ENCODE data around the gene FOXJ3. TPM values are rescaled to one million over a fixed set of nuclear protein-coding genes. Genes with fewer than 3 reads are reported as not detected.

The FOXJ3 gene
- total RNA-seq, 1 donor from 2014 or later, result 76.4 TPM

DNA sequence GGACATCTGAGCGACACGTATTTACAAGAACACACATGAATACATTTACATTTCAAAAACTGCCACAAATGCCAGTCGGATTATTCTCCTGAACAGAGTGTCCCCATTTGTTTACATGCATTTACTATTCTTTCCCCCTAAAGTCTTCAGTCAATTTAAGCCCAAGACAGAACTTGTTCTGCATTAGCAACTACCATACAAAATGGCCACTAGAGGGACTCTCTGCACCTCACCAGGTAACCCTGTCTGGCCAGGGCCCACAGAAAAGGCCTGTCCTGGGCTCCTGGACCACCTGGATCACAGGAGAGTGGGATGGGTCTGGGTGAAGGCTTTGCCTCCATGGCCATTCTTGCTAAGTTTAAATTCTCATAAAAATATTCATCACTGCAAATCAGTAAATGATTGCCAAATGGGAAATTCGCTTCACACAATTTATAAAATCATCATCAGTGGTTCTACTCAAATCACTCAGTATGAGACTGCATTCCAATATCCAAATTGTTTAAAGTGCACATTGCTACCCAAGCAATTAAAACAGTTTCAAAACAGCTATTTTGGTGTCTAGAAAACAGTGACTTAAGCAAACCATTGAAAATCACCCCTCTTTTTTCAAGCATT is 158.0 kb downstream of the FOXJ3 start:
- intact Hi-C loops (cut with DNase I), result no loop called here
- ATAC-seq (peak; percentile 29), DNase-seq (ENCODE audit: low spot score) (no peak)

GRCh38 chr1:42175314-42176054 is 159.6 kb downstream of the FOXJ3 start:
- no peak for DNase-seq (ENCODE audit: low spot score)
- intact Hi-C loops (cut with DNase I), result no loop called here
- ATAC-seq, result no peak

GRCh38 chr1:42173961-42174735 is 160.9 kb downstream of the FOXJ3 start:
- DNase-seq (ENCODE audit: low spot score) (no peak), ATAC-seq (no peak)
- intact Hi-C loops (cut with DNase I), result no loop called here

GRCh38 chr1:42173155-42173933 is 161.7 kb downstream of the FOXJ3 start:
- DNase-seq (ENCODE audit: low spot score) (peak; percentile 78), ATAC-seq (peak; percentile 69)
- intact Hi-C loops (cut with DNase I), result no loop called here

GRCh38 chr1:42172381-42173133 is 162.5 kb downstream of the FOXJ3 start:
- ATAC-seq (peak; percentile 22), DNase-seq (ENCODE audit: low spot score) (no peak)
- intact Hi-C loops (cut with DNase I), result no loop called here

DNA sequence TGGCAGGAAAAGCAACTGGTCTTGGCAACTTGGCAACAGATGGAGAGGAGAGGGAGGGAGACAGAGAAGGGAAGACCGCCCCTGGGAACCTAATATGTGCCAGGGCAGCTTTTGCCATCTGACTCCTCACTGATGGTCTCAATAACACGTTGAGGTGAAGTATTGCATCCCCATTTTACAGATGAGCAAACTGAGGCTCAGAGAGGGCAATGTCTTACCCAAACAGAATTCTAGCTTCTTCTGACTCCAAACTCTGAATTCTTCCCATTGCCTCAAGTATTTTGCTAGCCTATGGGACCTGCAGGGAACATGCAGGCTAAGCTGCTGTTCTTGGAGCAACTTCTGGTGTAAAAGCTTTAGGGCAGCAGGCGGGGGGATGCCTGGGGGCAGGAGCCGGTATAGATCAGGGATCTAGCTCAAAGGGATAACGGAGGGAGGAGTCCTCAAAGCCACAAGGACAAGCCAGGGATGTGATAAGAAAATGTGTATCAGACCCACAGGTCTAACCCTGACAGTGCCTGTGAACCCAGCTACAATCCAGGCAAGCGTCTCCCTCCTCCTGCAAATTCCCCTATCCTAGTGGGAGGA is 163.3 kb downstream of the FOXJ3 start:
- ATAC-seq, result no peak
- intact Hi-C loops (cut with DNase I), result no loop called here
- no peak for DNase-seq (ENCODE audit: low spot score)

- intact Hi-C loops (cut with DNase I), result no loop called here
- ATAC-seq (no peak), DNase-seq (ENCODE audit: low spot score) (no peak)
Observed at GRCh38 chr1:42170779-42171621, 164.0 kb downstream of the FOXJ3 start.

DNA sequence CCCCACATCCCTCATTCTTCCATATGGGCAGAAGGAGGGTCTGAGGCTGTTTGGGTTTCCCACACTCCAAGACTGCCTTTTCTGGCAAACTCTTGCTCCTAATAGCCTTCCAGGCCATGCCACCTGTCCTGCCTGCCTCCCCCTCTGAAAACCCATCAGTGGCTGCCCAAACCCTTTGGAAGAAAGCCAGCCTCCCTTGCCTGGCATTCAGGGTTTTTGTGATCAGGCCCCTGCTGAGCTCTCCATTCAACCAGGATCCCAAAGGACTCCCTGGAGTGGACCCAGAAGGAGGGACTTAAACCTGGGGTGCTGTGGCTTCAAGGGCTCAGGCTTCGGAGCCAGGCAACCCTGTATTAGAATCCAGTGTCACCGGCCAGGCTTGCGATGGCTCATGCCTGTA is 166.3 kb downstream of the FOXJ3 start:
- DNase-seq (ENCODE audit: low spot score) (no peak), ATAC-seq (no peak)
- intact Hi-C loops (cut with DNase I), result no loop called here

DNA sequence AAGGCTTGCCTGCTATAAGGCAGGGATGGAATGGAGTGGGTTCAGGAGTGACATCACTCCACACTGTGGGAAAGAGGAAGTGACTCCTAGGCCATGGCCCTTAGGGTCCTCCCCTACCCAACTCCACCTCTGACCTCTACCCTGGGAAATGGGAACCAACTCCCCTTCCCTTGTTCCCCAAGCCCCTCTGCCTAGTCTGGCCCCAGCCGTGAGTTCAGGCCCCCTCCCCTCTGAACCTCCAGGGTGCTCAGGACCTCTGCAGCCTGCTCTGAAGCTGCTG is 166.7 kb downstream of the FOXJ3 start:
- DNase-seq (ENCODE audit: low spot score), result no peak
- no peak for ATAC-seq
- intact Hi-C loops (cut with DNase I), result no loop called here

DNA sequence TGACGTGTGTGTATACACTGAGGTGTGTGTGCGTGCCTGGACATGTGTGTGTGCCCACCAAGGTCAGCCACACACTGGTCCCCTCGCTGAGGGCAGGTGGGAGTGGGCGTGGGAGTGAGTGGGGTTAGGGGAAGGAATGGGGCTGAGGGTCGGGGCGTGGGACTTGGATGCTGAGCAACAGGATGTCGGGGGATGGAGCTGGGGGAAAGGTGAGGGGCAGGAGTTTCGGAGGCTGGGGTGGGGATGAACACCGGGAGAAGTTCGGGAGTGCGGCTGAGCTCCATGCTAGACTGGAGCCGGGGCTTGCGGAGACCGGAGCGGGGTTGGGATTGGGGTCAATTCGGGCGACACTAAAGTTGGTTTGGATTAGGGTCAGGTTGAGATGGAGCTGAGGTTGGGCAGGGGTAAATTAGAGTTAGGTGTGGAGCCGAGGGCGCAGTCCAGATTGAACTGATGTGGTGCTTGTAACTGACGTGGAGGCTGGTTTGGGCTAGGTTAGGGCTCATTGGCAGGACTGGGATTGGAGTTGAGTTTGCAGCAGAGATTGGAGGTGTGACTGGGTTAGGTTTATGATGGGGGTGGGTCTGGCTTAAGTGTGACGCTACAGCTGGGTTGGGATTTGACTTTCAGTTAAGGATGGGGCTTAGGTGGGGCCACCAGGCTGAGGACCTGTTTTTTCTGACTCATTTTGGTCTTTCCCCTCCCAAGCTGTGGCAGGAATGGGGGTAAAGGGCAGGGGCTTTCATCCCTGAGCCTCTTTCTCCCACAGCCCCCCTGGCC is 167.2 kb downstream of the FOXJ3 start:
- intact Hi-C loops (cut with DNase I), result no loop called here
- no peak for DNase-seq (ENCODE audit: low spot score)
- no peak for ATAC-seq

DNA sequence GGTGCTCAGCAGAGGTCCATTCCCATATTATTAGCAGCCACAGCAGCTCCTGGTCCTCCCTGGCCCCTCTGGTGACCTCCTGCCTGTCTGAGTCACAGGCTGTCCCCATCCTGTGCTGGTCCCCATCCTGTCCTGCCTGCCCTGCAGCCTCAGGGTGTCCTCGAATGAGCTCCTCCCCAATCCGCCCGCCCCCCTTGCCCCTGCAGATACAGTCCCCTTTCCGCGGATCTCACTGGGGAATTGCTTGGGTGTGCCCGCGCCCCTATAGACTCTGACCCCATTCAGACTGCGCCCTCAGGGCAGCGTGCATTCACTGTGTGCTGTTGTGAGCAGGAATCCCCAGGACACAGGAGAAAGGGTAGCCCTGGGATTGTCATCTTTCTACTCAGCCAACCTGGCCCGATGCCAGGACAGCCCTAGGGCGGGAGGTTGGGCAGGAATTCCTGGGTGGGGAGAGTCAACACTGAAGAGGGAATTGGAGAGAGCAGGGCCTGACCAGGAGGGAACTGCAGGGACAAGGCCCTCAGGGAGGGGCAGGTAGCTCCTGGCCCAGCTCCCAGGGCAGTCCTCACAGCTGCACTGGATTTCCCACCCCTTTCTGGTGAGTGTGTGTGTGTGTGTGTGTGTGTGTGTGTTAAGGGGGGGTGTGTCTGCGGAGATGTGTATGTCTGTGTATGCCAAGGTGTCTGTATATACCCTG is 169.4 kb downstream of the FOXJ3 start:
- DNase-seq (ENCODE audit: low spot score), result no peak
- peak; percentile 41 for ATAC-seq
- intact Hi-C loops (cut with DNase I), result no loop called here

GRCh38 chr1:42164551-42165420 is 170.2 kb downstream of the FOXJ3 start, which contains the start of gene GUCA2A:
TSS of gene GUCA2A (minus strand) at chr1:42164745. CDS start at chr1:42164712, 33 bp downstream.
- DNase-seq (ENCODE audit: low spot score), result no peak
- ATAC-seq, result no peak
- intact Hi-C loops (cut with DNase I), result no loop called here

DNA sequence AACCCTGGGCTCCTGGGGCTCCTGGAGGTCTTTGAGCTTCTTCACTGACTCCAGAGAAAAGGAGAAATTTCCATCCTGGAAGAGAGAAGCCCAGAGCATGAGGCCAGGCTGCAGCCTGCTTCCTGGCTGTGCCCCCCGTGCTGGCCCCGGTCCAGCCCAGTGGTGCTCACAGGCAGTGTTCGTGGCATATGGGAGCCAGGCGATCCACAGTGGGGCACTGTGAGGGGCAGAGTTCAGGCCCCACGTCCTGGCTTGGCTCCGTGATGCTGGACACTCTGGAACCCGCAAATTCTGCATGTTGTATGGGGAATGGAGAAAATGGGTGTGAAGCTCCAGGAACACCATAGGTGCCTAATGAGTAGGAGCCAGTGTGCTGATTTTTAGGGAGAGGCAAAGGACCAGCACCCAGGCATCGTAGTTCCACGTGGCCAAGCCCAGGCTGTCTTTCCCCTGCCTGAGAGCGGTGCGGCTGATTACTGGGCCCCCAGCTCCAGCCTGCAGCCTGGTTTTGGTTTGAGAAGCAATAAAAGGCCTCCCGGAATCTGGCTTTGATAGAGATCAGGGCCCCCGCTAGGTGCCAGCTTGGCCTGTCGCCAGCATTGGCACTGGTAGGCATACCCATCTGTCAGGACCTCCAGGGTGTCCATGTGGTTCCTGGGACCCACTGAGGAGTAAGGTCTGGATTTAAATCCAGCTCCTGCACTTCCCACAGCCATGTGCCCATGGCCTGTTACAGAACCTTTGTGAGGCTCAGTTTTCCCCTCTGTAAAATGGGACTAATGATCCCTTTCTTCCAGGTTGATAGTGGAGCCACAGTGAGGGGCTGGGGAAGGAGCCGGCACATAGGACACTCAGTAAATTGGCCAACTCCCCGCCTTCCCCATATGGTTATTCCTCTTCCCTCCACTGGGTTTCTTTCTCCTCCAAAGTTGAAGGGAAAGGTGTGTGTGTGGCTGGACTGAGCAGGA is 171.2 kb downstream of the FOXJ3 start:
- DNase-seq (ENCODE audit: low spot score) (no peak), ATAC-seq (no peak)
- intact Hi-C loops (cut with DNase I), result no loop called here

DNA sequence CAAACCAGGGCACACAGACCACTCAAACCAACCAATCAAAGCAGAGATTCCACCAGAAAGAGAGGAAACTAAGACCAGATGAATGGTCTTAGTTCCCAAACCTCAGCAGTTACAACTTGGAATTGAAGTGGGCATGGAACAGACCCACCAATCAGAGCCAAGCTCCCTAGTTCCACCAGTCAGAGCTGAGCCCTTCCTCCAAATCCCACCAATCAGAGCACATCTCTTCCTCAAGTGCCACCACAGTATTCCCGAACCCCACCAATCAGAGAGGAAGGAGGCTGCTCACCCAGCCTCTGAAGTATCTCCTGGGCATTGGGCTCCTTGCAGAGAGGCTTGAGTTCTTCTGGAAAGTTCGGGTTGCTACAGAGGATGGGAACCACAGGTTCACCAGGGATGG is 171.9 kb downstream of the FOXJ3 start:
- ATAC-seq, result no peak

More for the DNA sequence above, 171.9 kb downstream of the FOXJ3 start:
- DNase-seq (ENCODE audit: low spot score), result no peak
- intact Hi-C loops (cut with DNase I), result no loop called here
